Liver (tissue), 9 donors: Measurements from ENCODE around the gene ZSCAN18. TPM values are rescaled to one million over a fixed set of nuclear protein-coding genes. Genes with fewer than 3 reads are reported as not detected.

ENCODE experiments used
- DNase-seq: peaks from one replicate; pipeline ENCODE4 v3.0.0-alpha.2; 2017; ENCODE audit warnings: low spot score
- H3K27ac ChIP-seq, 2 donors: one replicate each; pipeline ENCODE4 v1.7.0; 2013; ENCODE audit warnings: inconsistent platforms in 2 of 2, low read length in 2 of 2, control low read depth in 1 of 2, low read depth in 1 of 2, mild to moderate bottlenecking in 1 of 2
- H3K27me3 ChIP-seq, 4 donors: one replicate each; pipeline versions ENCODE4 v1.6.1 to v1.7.0; 2013; ENCODE audit warnings: low read length in 3 of 4, inconsistent platforms in 1 of 4, mild to moderate bottlenecking in 1 of 4, moderate library complexity in 1 of 4; ENCODE audit not compliant: control insufficient read depth in 4 of 4, insufficient read depth in 4 of 4
- H3K36me3 ChIP-seq, 4 donors: one replicate each; pipeline versions ENCODE4 v1.6.1 to v1.7.0; 2013; ENCODE audit warnings: low read length in 3 of 4, mild to moderate bottlenecking in 3 of 4, low read depth in 1 of 4, moderate library complexity in 1 of 4; ENCODE audit not compliant: control insufficient read depth in 4 of 4, insufficient read depth in 3 of 4
- H3K4me1 ChIP-seq, 4 donors: one replicate each; pipeline versions ENCODE4 v1.6.1 to v1.7.0; 2013; ENCODE audit warnings: low read length in 3 of 4, mild to moderate bottlenecking in 3 of 4, moderate library complexity in 1 of 4; ENCODE audit not compliant: control insufficient read depth in 4 of 4, insufficient read depth in 4 of 4
- H3K4me3 ChIP-seq, 3 donors: one replicate each; pipeline versions ENCODE4 v1.6.1 to v1.7.0; 2013; ENCODE audit warnings: low read length in 3 of 3, control low read depth in 1 of 3, low read depth in 1 of 3, mild to moderate bottlenecking in 1 of 3
- H3K9ac ChIP-seq, 2 donors: one replicate each; pipeline ENCODE4 v1.7.0; 2013; ENCODE audit warnings: low read length in 2 of 2, mild to moderate bottlenecking in 2 of 2, moderate library complexity in 2 of 2, control low read depth in 1 of 2, low read depth in 1 of 2
- H3K9me3 ChIP-seq, 4 donors: one replicate each; pipeline versions ENCODE4 v1.6.1 to v1.7.0; 2013; ENCODE audit warnings: low read length in 3 of 4; ENCODE audit not compliant: control insufficient read depth in 4 of 4
- EGR1 ChIP-seq, 2 donors: IDR thresholded peaks; 2 replicates each; pipeline ENCODE4 v1.6.1; 2016 to 2018; ENCODE audit warnings: antibody characterized with exemption in 2 of 2, low read depth in 2 of 2
- FOXA1 ChIP-seq: IDR thresholded peaks from 2 replicates; pipeline ENCODE4 v1.6.1; 2016; ENCODE audit warnings: antibody characterized with exemption
- FOXA2 ChIP-seq: IDR thresholded peaks from 2 replicates; pipeline ENCODE4 v1.6.1; 2016; ENCODE audit warnings: antibody characterized with exemption
- HNF4A ChIP-seq, 2 donors: conservative IDR thresholded peaks; 2 replicates each; pipeline ENCODE4 v1.6.1; 2016; ENCODE audit warnings: antibody characterized with exemption in 2 of 2, mild to moderate bottlenecking in 2 of 2
- JUND ChIP-seq, 2 donors: IDR thresholded peaks; 2 replicates each; pipeline ENCODE4 v1.6.1; 2016; ENCODE audit warnings: antibody characterized with exemption in 2 of 2
- NR2F2 ChIP-seq: IDR thresholded peaks from 2 replicates; pipeline ENCODE4 v1.6.1; 2016; ENCODE audit warnings: antibody characterized with exemption
- RAD21 ChIP-seq, 2 donors: IDR thresholded peaks; 2 replicates each; pipeline ENCODE4 v1.6.1; 2016; ENCODE audit warnings: antibody characterized with exemption in 2 of 2, mild to moderate bottlenecking in 2 of 2
- RXRA ChIP-seq, 2 donors: IDR thresholded peaks; 2 replicates each; pipeline ENCODE4 v1.6.1; 2017 to 2018; ENCODE audit warnings: antibody characterized with exemption in 2 of 2, mild to moderate bottlenecking in 1 of 2
- TAF1 ChIP-seq: conservative IDR thresholded peaks from 2 replicates; pipeline ENCODE4 v1.6.1; 2016; ENCODE audit warnings: antibody characterized with exemption, mild to moderate bottlenecking
- YY1 ChIP-seq: IDR thresholded peaks from 2 replicates; pipeline ENCODE4 v1.6.1; 2016; ENCODE audit warnings: antibody characterized with exemption, mild to moderate bottlenecking
- WGBS: extraction: QIAGEN DNeasy Blood & Tissue Kit; methylation state at CpG from one replicate; pipeline ENCODE4 v1.1.7; 2013; 5-methylcytosine and 5-hydroxymethylcytosine counted together
- polyA plus RNA-seq, 2 donors: library from polyadenylated mRNA; stranded (reverse) in 1 of 2; unstranded in 1 of 2; fragments of 200-250 nt in 1 of 2; fragments of >200 nt in 1 of 2; fragmentation: Nextera tagmentation in 1 of 2; extraction: Ambion mirVana in 1 of 2; gene quantifications; one replicate each; pipeline versions ENCODE4 v1.2.1 to v1.2.3, GENCODE V29; 2013 to 2015
- total RNA-seq, 2 donors: library from RNA; depleted of rRNA; stranded (reverse); fragments of >200 nt; gene quantifications; one replicate each; pipeline ENCODE4 v1.2.3, GENCODE V29; 2014
- TF ChIP-seq, protein P1 (sequence below): IDR thresholded peaks from 2 replicates; pipeline ENCODE4 v1.6.1; 2016; ENCODE audit warnings: antibody characterized with exemption, mild to moderate bottlenecking
- TF ChIP-seq, protein P2 (sequence below): fragments of 150-350 bp; IDR thresholded peaks from 2 replicates; pipeline ENCODE4 v1.5.1; 2017; ENCODE audit warnings: improper control_type of control experiment, low read depth, low read length; ENCODE audit not compliant: missing input control
- TF ChIP-seq, protein P3 (sequence below): IDR thresholded peaks from 2 replicates; pipeline ENCODE4 v1.6.1; 2016; ENCODE audit warnings: antibody characterized with exemption
- TF ChIP-seq, protein P4 (sequence below): IDR thresholded peaks from 2 replicates; pipeline ENCODE4 v1.6.1; 2016; ENCODE audit warnings: antibody characterized with exemption
- TF ChIP-seq, protein P5 (sequence below): IDR thresholded peaks from 2 replicates; pipeline ENCODE4 v1.6.1; 2016; ENCODE audit warnings: antibody characterized with exemption
- donor health status: healthy.
- donor health status: healthy.
- donor health status: healthy.
- donor health status: healthy.
- donor health status: healthy.

The ZSCAN18 gene
- total and polyA plus RNA-seq, 4 donors: 2.1 to 21.7 (median 11.7) TPM

DNA sequence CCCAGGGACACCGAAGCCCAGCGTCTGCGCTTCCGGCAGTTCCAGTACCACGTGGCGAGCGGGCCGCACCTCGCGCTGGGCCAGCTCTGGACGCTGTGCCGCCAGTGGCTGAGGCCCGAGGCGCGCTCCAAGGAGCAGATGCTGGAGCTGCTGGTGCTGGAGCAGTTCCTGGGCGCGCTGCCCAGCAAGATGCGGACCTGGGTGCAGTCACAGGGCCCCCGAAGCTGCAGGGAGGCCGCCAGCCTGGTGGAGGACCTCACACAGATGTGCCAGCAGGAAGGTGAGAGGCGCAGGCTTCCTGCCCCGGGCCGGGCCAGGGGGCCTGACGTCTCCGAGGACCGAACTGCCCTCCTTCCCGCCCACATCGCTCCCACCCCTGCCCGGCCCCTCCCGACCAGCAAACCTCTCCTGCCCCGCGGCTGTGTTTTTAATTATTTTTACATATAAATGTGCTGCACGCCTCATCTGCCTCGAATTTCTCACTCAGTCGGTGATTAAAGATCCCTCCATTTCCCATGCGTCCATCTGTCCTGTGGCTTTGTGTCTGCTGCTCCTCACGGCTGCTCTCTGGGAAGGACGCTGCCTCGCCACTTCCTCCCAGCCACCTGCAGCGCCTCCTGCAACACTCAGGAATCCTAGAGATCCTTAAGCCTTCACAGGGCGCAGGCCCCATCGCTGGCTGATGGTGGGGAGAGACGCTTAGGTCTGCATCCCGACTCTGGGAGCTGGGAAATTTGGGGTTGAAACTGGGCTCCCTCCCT lies 59.9 kb downstream of the ZSCAN18 start (continued):
- TF ChIP-seq NR2F2 (no peak), RAD21 (IDR thresholded peaks at IDR 0.05) (no peak), FOXA2 (no peak), TAF1 (no peak)

DNA sequence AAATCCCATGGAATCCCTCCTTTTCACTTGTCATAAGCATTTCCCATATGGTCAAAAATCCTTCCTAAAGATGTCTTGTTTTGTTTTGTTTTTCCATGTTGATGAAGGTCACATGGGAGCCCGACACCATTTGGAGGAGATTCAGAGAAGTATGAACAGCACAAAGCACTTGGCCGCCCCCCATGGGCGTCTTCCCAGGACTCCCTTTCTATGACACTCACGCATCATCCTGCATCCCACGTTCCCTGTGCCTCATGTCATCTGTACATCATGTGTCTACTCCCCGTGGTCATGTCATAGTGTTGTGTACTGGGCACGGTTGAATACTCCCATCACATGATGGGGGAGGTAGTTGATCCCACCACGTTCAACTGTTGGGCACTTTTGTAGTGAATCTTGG lies 62.2 kb downstream of the ZSCAN18 start:
- H3K4me3 ChIP-seq: peak overlapping the region in 1 of 3 donors; percentile 14
- 78% methylated on average over 8 of the region's 8 CpGs for WGBS
- no peak for DNase-seq
- TF ChIP-seq JUND (IDR thresholded peaks at IDR 0.05): no peak
- TF ChIP-seq EGR1 (IDR thresholded peaks at IDR 0.05; ENCODE audit: low read depth in 2 of 2): no peak
- TF ChIP-seq, protein P1, sequence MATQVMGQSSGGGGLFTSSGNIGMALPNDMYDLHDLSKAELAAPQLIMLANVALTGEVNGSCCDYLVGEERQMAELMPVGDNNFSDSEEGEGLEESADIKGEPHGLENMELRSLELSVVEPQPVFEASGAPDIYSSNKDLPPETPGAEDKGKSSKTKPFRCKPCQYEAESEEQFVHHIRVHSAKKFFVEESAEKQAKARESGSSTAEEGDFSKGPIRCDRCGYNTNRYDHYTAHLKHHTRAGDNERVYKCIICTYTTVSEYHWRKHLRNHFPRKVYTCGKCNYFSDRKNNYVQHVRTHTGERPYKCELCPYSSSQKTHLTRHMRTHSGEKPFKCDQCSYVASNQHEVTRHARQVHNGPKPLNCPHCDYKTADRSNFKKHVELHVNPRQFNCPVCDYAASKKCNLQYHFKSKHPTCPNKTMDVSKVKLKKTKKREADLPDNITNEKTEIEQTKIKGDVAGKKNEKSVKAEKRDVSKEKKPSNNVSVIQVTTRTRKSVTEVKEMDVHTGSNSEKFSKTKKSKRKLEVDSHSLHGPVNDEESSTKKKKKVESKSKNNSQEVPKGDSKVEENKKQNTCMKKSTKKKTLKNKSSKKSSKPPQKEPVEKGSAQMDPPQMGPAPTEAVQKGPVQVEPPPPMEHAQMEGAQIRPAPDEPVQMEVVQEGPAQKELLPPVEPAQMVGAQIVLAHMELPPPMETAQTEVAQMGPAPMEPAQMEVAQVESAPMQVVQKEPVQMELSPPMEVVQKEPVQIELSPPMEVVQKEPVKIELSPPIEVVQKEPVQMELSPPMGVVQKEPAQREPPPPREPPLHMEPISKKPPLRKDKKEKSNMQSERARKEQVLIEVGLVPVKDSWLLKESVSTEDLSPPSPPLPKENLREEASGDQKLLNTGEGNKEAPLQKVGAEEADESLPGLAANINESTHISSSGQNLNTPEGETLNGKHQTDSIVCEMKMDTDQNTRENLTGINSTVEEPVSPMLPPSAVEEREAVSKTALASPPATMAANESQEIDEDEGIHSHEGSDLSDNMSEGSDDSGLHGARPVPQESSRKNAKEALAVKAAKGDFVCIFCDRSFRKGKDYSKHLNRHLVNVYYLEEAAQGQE: no peak
- no peak for TF ChIP-seq RXRA (IDR thresholded peaks at IDR 0.05)
- TF ChIP-seq, protein P2, sequence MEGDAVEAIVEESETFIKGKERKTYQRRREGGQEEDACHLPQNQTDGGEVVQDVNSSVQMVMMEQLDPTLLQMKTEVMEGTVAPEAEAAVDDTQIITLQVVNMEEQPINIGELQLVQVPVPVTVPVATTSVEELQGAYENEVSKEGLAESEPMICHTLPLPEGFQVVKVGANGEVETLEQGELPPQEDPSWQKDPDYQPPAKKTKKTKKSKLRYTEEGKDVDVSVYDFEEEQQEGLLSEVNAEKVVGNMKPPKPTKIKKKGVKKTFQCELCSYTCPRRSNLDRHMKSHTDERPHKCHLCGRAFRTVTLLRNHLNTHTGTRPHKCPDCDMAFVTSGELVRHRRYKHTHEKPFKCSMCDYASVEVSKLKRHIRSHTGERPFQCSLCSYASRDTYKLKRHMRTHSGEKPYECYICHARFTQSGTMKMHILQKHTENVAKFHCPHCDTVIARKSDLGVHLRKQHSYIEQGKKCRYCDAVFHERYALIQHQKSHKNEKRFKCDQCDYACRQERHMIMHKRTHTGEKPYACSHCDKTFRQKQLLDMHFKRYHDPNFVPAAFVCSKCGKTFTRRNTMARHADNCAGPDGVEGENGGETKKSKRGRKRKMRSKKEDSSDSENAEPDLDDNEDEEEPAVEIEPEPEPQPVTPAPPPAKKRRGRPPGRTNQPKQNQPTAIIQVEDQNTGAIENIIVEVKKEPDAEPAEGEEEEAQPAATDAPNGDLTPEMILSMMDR: no peak
- TF ChIP-seq, protein P3, sequence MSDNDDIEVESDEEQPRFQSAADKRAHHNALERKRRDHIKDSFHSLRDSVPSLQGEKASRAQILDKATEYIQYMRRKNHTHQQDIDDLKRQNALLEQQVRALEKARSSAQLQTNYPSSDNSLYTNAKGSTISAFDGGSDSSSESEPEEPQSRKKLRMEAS: no peak
- TF ChIP-seq FOXA1: no peak
- TF ChIP-seq, protein P4, sequence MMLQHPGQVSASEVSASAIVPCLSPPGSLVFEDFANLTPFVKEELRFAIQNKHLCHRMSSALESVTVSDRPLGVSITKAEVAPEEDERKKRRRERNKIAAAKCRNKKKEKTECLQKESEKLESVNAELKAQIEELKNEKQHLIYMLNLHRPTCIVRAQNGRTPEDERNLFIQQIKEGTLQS: no peak
- TF ChIP-seq RAD21 (IDR thresholded peaks at IDR 0.05): no peak
- TF ChIP-seq YY1: no peak
- TF ChIP-seq FOXA2: no peak
- TF ChIP-seq HNF4A (conservative IDR thresholded peaks at IDR 0.05): no peak
- TF ChIP-seq, protein P5, sequence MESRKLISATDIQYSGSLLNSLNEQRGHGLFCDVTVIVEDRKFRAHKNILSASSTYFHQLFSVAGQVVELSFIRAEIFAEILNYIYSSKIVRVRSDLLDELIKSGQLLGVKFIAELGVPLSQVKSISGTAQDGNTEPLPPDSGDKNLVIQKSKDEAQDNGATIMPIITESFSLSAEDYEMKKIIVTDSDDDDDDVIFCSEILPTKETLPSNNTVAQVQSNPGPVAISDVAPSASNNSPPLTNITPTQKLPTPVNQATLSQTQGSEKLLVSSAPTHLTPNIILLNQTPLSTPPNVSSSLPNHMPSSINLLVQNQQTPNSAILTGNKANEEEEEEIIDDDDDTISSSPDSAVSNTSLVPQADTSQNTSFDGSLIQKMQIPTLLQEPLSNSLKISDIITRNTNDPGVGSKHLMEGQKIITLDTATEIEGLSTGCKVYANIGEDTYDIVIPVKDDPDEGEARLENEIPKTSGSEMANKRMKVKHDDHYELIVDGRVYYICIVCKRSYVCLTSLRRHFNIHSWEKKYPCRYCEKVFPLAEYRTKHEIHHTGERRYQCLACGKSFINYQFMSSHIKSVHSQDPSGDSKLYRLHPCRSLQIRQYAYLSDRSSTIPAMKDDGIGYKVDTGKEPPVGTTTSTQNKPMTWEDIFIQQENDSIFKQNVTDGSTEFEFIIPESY: no peak
- peaks cover 30 to 49% (median 42%) of the 10 kb centered on the region in 4 donors for H3K9me3 ChIP-seq
- H3K9ac ChIP-seq: no peak overlapping the region
- H3K27me3 ChIP-seq: no peaks in the 10 kb centered on the region
- no peaks in the 10 kb centered on the region for H3K4me1 ChIP-seq
- no peak overlapping the region for H3K27ac ChIP-seq
- H3K36me3 ChIP-seq: no peaks in the 10 kb centered on the region
